Neural progenitor cell (in vitro differentiated cells): ENCODE measurements around the gene BMPR1A.

Experiments
- CTCF ChIP-seq: fragments of 200-600 bp; sonication (generic); IDR thresholded peaks from 2 replicates; pipeline ENCODE4 v1.5.1; 2017; ENCODE audit warnings: antibody characterized with exemption, mild to moderate bottlenecking
- EZH2 ChIP-seq: fragments of 200-600 bp; sonication (generic); IDR thresholded peaks from 2 replicates; pipeline ENCODE4 v1.6.1; 2017; ENCODE audit warnings: antibody characterized with exemption, mild to moderate bottlenecking, moderate library complexity
- EZH2phosphoT487 ChIP-seq: fragments of 200-600 bp; sonication (generic); IDR thresholded peaks from 2 replicates; pipeline ENCODE4 v1.6.1; 2017; ENCODE audit warnings: antibody characterized with exemption

GRCh38 chr10:86747796-86748581 is 8.4 kb upstream of the BMPR1A start:
- no peak for TF ChIP-seq CTCF
- no peak for TF ChIP-seq EZH2phosphoT487
- no peak for TF ChIP-seq EZH2
